ENCODE results near the gene INTS11.
"Not testable (repeated sequence)": the region's sequence is repeated elsewhere in the genome, so short reads cannot be mapped to it uniquely, and the experiment has no call there.

Gene INTS11

GRCh38 chr1:1329304-1330210, 5.1 kb upstream of the INTS11 start:
- DNase-seq (ENCODE audit: low read depth in 3 of 3): no peak

- DNase-seq (ENCODE audit: low read depth in 3 of 3): no peak
Observed at GRCh38 chr1:1328254-1328653, 3.8 kb upstream of the INTS11 start.

GRCh38 chr1:1327291-1327690, 2.8 kb upstream of the INTS11 start:
- DNase-seq (ENCODE audit: low read depth in 3 of 3): no peak

DNA sequence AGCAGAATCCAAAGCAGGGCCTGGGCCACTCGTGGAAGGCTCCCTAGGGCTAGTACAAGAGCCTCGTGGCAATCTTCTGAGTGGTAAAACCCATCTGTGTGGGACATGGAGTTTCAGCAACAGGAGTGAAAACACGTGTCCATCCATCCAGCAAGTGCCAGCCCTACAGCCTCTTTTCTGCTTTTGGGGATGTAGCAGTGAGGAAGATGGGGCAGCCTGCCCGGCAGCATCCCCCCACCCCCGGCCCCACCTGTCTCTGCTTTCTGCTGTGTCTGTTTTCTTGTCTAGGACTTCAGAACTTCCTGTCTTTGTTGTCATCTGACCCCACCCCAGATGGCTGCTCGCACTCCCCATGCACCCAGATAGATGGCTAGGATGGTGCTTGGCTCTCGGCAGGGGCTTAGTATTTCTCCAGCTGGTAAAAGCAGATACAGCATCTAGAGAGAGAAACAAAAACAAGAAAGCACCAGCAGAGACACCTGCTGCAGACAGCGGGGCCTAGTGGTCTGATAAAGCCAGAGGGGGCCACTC, 1.7 kb upstream of the INTS11 start:
- no peak for DNase-seq (ENCODE audit: low read depth in 3 of 3)

GRCh38 chr1:1325288-1326074, 1.0 kb upstream of the INTS11 start:
- DNase-seq (ENCODE audit: low read depth in 3 of 3): no peak

DNA sequence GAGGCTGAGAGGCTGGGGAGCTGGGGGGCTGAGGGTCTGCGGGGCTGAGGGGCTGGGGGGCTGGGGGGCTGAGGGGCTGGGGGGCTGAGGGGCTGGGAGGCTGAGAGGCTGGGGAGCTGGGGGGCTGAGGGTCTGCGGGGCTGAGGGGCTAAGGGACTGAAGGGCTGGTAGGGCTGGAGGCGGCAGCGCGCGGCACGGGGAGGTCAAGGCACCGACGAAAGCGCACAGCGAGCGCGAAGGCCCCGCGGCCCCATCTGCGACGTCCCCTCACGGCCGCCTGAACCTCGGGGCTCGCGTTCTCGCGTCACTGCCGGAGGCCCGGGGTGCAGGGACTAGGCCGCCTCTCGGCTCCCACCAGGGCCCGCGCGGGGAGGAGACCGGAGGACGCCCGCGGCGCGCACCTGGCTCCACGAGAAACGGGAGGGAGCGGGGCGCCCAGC, 356 bp downstream of the INTS11 start:
- DNase-seq (ENCODE audit: low read depth in 3 of 3): no peak

DNA sequence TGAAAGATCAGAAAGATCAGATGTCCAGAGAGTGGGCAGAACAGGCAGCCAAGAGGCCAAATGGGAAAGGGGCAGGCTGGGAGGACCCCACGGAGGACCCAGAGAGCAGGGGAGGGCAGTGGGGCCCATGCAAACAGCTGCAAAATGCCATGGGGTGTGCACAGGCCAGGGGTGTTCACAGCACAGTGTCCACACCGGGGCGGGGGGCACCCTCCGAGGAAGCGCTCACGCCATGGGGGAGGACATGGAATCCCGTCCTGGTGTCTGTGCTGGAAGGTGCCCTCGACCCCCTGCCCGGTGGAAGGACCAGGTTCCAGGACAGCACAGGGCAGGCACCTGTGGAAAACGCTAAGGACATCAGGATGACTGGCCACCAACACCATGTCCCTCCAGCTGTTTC, 1.5 kb downstream of the INTS11 start:
- DNase-seq (ENCODE audit: low read depth in 3 of 3): no peak

DNA sequence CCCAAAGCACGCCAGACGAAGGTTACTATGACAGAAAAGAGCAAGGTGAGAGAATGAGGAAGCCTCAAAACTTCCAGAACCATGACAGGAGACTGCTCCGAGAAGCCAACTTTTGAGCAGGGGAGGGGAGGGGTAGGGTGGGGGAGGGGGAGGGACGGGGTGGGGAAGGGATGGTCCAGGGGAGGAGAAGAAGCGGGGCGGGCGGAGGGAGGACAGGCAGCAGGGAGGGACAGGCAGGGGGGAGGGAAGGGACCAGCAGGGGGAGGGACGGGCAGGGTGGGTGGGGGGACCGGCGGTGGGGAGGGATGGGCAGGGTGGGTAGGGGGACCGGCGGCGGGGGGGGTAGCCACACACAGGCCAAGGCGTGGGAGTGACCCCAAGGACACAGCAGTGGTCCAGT, 2.0 kb downstream of the INTS11 start:
- no peak for DNase-seq (ENCODE audit: low read depth in 3 of 3)

GRCh38 chr1:1321477-1321876, 3.0 kb downstream of the INTS11 start:
- no peak for DNase-seq (ENCODE audit: low read depth in 3 of 3)

DNA sequence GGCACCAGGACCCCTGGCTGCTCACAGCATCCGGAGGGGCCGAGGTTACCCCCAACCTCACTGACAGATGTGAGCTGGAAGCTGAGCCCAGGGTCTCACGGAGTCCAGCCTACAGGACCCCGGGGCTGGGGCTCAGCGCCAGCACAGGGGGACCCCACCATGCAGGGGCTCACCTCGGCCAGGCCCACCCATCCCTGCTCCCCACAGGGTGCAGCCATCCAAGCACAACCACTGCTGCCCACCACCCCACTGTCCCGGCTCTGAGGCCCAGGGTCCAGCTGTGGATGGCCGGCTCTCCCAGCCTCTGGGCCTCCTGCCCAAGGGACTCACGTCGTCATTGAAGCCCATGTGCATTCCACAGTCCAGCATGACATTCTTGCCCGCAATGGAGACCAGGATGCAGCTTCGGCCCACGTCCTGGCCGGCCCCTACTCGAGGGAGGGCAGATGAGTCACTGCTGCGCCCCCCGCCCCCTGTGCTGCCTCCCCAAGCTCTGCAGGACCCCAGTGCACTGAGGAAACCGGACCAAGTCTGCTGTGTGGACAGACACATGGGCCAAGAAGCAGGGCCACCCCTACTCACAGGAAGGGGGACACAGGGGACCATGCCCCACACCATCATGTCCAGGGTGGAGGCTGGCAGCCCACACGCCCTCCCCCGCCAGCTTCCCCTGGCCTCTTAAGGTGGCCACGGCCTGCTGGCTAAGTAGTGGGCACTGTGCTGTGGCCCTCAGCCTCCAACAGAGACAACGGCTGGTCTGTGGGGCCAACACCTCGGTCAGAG, 3.6 kb downstream of the INTS11 start:
- DNase-seq (ENCODE audit: low read depth in 3 of 3): no peak

DNA sequence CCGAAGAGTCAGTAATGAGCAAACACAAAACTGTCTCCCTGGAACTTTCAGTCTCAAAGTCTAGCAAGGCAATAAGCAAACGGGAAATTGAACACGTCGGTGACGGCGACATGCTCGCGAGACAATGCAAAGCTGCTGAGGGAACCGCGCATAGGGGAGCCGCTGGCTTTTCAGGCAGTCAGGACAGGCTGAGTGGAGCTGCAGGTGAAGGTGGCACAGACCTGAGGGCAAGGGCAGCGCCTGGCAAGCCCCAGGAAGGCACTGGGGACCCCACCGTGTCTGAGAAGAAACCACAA, 4.9 kb downstream of the INTS11 start:
- no peak for DNase-seq (ENCODE audit: low read depth in 3 of 3)

DNA sequence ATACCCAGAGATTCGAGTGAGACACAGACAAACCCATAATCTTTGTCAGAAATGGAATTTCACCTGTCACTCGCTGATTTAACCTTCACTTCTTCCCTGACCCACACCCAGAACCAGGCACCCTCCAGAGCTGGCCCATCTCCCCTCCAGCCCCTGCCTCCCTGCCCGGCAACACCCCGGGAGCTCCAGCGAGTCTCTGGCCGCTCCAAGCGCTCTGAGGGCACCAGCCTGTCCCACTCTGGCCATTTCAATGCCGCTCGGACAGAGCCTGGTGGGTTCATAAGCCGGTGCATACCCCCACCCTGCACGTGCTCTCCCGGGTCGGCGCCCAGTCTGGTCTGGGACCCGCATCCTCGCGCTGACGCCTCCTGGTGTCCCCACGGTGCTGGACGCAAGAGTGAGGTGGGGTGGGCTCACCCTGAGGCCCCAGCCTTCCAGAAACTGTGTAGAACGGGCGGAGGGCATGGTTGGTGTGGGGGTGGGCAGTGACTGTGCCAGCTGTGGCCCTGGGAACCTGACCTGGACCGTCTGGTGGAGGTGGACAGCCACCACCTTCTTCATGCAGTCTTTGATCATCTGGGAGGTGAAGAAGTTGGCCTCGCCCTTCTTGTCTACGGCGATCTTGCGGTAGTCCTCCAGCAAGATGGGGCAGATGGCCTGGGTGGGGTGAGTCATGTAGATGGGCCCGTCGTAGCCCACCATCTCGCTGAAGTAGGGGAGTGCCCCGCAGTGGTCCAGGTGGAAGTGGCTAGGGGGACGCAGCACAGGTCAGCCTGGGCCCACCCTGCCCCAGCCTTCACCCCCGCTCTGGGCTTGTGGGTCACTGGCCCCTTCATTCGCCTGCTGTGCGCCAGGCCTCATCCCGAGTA, 5.4 kb downstream of the INTS11 start:
- DNase-seq (ENCODE audit: low read depth in 3 of 3): no peak

- no peak for DNase-seq (ENCODE audit: low read depth in 3 of 3)
Observed at GRCh38 chr1:1318131-1318652, 6.3 kb downstream of the INTS11 start.

GRCh38 chr1:1317420-1317819, 7.0 kb downstream of the INTS11 start:
- no peak for DNase-seq (ENCODE audit: low read depth in 3 of 3)

DNA sequence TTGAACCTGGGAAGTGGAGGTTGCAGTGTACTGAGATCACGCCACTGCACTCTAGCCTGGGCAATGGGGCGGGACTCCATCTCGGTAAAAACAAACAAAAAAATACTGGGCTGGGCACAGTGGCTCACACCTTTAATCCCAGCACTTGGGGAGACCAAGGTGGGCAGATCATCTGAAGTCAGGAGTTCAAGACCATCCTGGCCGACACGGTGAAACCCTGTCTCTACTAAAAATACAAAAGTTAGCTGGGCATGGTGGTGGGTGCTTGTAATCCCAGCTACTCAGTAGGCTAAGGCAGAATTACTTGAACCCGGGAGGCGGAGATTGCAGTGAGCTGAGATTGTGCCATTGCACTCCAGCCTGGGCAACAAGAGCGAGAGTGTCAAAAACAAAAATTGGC, 8.3 kb downstream of the INTS11 start:
- DNase-seq (ENCODE audit: low read depth in 3 of 3): not testable (repeated sequence)

GRCh38 chr1:1315435-1315954, 9.0 kb downstream of the INTS11 start:
- no peak for DNase-seq (ENCODE audit: low read depth in 3 of 3)

GRCh38 chr1:1314678-1315335, 9.7 kb downstream of the INTS11 start:
- no peak for DNase-seq (ENCODE audit: low read depth in 3 of 3)

DNA sequence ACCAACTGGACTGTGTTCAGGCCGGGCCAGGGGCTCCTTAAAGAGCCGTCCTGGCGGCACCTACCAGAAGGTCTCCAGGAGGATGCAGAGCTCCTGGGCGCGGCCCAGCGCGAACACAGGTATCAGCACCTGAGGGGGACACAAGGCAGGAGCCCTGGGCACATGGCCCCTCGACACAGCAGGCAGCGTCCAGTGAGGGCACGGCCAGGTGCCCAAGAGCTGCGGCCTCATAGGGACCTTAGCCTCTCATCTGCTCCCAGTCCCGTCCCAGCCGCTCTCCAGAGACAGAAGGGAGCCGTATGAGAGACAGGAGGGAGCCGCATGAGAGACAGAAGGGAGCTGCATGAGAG, 10.2 kb downstream of the INTS11 start:
- no peak for DNase-seq (ENCODE audit: low read depth in 3 of 3)

DNA sequence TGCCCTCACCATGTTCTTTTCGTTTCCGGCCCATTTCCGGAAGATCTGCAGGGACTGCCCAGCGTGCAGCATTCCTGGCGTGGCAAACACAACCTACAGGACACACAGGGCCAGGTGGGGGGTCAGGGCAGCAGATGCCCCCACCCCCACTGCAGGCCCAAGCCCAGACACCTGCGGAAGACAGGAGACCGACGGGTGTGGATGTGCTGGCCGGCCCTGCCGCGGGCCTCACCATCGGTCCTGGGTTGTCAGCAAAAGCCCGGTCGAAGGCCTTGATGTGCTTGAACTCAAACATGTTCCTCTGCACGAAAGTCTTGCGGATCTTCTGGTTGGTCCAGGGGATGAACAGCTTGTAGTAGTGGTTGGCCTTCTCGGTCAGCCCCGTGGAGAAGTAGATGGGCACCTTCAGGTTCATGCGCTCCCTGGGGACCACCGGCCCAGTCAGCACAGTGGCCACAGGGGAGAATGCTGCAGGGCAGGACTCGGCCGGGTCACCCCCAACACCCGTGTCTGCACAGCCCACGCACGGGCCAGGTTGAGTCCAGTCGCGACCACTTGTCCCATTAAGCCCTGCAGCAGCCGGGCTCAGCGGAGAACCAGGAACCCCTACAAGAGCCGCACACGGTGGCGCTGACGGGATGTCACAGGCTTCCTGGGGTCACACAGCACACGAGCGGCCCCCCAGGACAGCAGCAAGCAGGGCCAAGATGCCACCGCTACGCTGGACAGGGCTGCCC, 10.8 kb downstream of the INTS11 start:
- no peak for DNase-seq (ENCODE audit: low read depth in 3 of 3)
